Neutrophil (primary cell): ENCODE data around the gene C1S.
"Not testable (repeated sequence)": the region's sequence is repeated elsewhere in the genome, so short reads cannot be mapped to it uniquely, and the experiment has no call there.

Experiments
- H3K27ac ChIP-seq: fragments of 200-600 bp; sonication (generic); 2 replicates; pipeline ENCODE4 v1.5.1; 2016; ENCODE audit warnings: mild to moderate bottlenecking, moderate library complexity
- H3K27me3 ChIP-seq: fragments of 200-600 bp; sonication (generic); 2 replicates; pipeline ENCODE4 v1.6.0; 2016; ENCODE audit warnings: mild to moderate bottlenecking
- H3K36me3 ChIP-seq: fragments of 200-600 bp; sonication (generic); 2 replicates; pipeline ENCODE4 v1.5.1; 2017
- H3K4me1 ChIP-seq, 2 experiments: fragments of 200-600 bp in 1 of 2; sonication (generic) in 1 of 2; 1 replicate in 1 of 2; 2 replicates in 1 of 2; pipeline versions ENCODE4 v1.5.1 to v1.6.1; 2013 to 2016; ENCODE audit warnings: low read depth in 1 of 2, low read length in 1 of 2, mild to moderate bottlenecking in 1 of 2, moderate library complexity in 1 of 2; ENCODE audit not compliant: control insufficient read depth in 1 of 2, insufficient read depth in 1 of 2
- H3K4me3 ChIP-seq, 2 experiments: fragments of 200-600 bp in 1 of 2; sonication (generic) in 1 of 2; 1 replicate in 1 of 2; 2 replicates in 1 of 2; pipeline ENCODE4 v1.5.1; 2013 to 2016; ENCODE audit warnings: low read depth in 1 of 2, low read length in 1 of 2, mild to moderate bottlenecking in 1 of 2, moderate library complexity in 1 of 2
- H3K9me3 ChIP-seq: fragments of 200-600 bp; sonication (generic); 2 replicates; pipeline ENCODE4 v1.5.1; 2016
- TF ChIP-seq, protein P1 (sequence below): fragments of 200-600 bp; sonication (generic); IDR thresholded peaks from 2 replicates; pipeline ENCODE4 v1.5.1; 2016; ENCODE audit warnings: antibody characterized with exemption

C1S gene

DNA sequence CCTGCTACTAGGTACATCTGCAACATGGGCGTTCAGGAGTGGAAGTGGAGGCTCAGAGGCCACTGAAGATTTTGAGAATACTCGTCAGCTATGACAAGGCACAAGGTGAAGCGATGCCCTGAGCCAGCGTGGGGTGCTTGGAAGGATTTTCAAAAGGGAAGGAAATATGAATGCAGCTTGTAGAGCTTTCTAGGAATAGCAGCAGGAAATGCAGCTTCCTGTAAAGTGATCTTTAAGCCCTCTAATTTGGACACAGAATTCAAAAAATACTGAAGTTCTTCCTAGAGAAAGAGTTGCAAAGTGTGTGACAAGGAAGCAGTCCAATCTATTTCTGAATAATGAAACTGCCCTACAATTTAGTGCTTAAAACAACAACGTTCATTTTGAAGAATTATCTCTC, 13.2 kb upstream of the C1S start:
- no peak overlapping the region for H3K27ac ChIP-seq
- TF ChIP-seq, protein P1, sequence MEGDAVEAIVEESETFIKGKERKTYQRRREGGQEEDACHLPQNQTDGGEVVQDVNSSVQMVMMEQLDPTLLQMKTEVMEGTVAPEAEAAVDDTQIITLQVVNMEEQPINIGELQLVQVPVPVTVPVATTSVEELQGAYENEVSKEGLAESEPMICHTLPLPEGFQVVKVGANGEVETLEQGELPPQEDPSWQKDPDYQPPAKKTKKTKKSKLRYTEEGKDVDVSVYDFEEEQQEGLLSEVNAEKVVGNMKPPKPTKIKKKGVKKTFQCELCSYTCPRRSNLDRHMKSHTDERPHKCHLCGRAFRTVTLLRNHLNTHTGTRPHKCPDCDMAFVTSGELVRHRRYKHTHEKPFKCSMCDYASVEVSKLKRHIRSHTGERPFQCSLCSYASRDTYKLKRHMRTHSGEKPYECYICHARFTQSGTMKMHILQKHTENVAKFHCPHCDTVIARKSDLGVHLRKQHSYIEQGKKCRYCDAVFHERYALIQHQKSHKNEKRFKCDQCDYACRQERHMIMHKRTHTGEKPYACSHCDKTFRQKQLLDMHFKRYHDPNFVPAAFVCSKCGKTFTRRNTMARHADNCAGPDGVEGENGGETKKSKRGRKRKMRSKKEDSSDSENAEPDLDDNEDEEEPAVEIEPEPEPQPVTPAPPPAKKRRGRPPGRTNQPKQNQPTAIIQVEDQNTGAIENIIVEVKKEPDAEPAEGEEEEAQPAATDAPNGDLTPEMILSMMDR = no peak

GRCh38 chr12:7049445-7049951, 11.0 kb upstream of the C1S start:
- H3K9me3 ChIP-seq, H3K4me1 ChIP-seq, H3K36me3 ChIP-seq, H3K27ac ChIP-seq, H3K4me3 ChIP-seq: not testable (repeated sequence)
- peaks cover 10% of the 10 kb centered on the region for H3K27me3 ChIP-seq

More for the DNA sequence above, 13.2 kb upstream of the C1S start:
- Histone ChIP-seq H3K4me3 (no peak overlapping the region), H3K36me3 (no peaks in the 10 kb centered on the region), H3K4me1 (peaks cover 3 to 7% of the 10 kb centered on the region in 2 experiments), H3K9me3 (no peaks in the 10 kb centered on the region), H3K27me3 (peaks cover 10% of the 10 kb centered on the region)

DNA sequence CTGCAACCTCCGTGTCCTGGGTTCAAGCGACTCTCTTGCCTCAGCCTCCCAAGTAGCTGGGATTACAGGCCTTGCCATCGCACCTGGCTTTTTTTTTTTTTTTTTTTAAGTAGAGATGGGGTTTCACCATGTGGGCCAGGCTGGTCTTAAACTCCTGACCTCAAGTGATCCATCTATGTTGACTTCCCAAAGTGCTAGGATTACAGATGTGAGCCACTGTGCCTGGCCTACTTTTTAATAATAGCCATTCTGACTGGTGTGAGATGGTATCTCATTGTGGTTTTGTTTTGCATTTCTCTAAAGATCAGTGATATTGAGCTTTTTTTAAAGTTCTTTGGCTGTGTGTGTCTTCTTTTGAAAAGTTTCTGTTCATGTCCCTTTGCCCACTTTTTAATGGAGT, 10.5 kb upstream of the C1S start:
- H3K36me3 ChIP-seq, H3K9me3 ChIP-seq, H3K4me1 ChIP-seq, H3K27ac ChIP-seq, H3K4me3 ChIP-seq: not testable (repeated sequence)
- peaks cover 10% of the 10 kb centered on the region for H3K27me3 ChIP-seq

DNA sequence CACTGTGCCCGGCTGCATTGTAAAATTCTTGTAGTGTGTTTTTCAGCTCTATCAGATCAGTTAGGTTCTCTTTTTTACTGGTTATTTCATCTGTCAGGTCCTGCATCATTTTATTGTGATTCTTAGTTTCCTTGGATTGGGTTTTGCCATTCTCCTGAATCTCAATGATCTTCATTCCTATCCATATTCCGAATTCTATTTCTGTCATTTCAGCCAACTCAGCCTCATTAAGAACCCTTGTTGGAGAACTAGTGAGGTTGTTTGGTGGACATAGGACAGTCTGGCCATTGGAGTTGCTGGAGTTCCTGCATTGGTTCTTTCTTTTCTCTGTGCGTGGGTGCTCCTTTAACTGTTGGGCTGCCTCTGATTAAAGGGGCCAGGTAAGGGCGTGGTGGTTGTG, 5.6 kb upstream of the C1S start:
- Histone ChIP-seq H3K27me3 (peaks cover 3% of the 10 kb centered on the region), H3K4me1 (no peaks in the 10 kb centered on the region), H3K36me3 (no peaks in the 10 kb centered on the region), H3K4me3 (no peak overlapping the region), H3K9me3 (no peaks in the 10 kb centered on the region), H3K27ac (no peak overlapping the region)
- TF ChIP-seq, protein P1 = no peak

GRCh38 chr12:7055736-7056135, 4.8 kb upstream of the C1S start:
- H3K4me1 ChIP-seq, H3K27ac ChIP-seq: not testable (repeated sequence)

GRCh38 chr12:7058163-7058845, 2.2 kb upstream of the C1S start:
- H3K27me3 ChIP-seq = peaks cover 14% of the 10 kb centered on the region

More at GRCh38 chr12:7055736-7056135, 4.8 kb upstream of the C1S start:
- not testable (repeated sequence) for H3K27me3 ChIP-seq, H3K4me3 ChIP-seq, H3K9me3 ChIP-seq, H3K36me3 ChIP-seq

GRCh38 chr12:7058850-7059395, 1.6 kb upstream of the C1S start:
- H3K36me3 ChIP-seq = no peaks in the 10 kb centered on the region
- no peaks in the 10 kb centered on the region for H3K4me1 ChIP-seq
- no peak overlapping the region for H3K27ac ChIP-seq
- no peaks in the 10 kb centered on the region for H3K9me3 ChIP-seq
- H3K27me3 ChIP-seq = peaks cover 14% of the 10 kb centered on the region
- no peak overlapping the region for H3K4me3 ChIP-seq
- TF ChIP-seq, protein P1 = no peak

More at GRCh38 chr12:7058163-7058845, 2.2 kb upstream of the C1S start:
- H3K36me3 ChIP-seq = no peaks in the 10 kb centered on the region
- no peaks in the 10 kb centered on the region for H3K4me1 ChIP-seq
- no peaks in the 10 kb centered on the region for H3K9me3 ChIP-seq
- TF ChIP-seq, protein P1 = no peak
- no peak overlapping the region for H3K27ac ChIP-seq
- no peak overlapping the region for H3K4me3 ChIP-seq
